EH (cell line): ENCODE measurements around the gene LAP3.
"Not testable (repeated sequence)": the region's sequence is repeated elsewhere in the genome, so short reads cannot be mapped to it uniquely, and the experiment has no call there.

Source experiments
- DNase-seq: peaks from one replicate; pipeline ENCODE4 v3.0.0-alpha.2; 2015; ENCODE audit warnings: low read depth

LAP3 gene

GRCh38 chr4:17562157-17562556 lies 14.8 kb upstream of the LAP3 start:
- DNase-seq: peak; percentile 15

- no peak for DNase-seq
Measured at GRCh38 chr4:17565846-17566245, 11.2 kb upstream of the LAP3 start.

DNA sequence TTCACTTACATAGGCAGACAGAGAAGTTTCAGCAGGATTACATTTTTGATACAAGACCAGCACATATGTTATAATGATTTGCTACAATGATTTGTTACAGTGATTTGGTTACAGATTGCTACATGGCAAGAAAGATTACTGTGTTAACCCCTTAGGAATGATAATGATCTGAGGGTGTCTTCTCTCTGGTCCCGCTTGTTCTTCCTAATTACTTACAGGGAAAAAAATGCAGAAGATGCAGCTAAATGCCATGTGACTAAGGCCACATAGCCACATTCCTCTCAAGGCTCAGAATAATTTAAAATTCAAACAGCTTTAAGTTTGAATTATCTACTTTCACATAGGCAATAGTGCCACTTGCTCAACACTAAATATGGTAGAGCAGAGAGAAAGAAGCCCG lies 9.7 kb upstream of the LAP3 start:
- peak; percentile 79 for DNase-seq

GRCh38 chr4:17574206-17574605 lies 2.8 kb upstream of the LAP3 start:
- no peak for DNase-seq

DNA sequence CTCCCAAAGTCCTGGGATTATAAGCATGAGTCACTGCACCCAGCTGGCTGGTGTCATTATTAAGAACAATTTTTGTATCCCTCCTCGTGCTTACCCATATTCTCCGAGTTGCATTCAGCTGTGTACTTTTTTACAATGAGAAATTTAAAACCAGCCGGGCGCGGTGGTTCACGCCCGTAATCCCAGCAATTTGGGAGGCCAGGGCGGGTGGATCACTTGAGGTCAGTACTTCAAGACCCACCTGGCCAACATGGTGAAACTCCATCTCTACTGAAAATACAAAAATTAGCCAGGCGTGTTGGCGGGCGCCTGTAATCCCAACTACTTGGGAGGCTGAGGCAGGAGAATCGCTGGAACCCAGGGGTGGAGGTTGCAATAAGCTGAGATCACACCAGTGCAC lies 1.8 kb upstream of the LAP3 start:
- not testable (repeated sequence) for DNase-seq

DNA sequence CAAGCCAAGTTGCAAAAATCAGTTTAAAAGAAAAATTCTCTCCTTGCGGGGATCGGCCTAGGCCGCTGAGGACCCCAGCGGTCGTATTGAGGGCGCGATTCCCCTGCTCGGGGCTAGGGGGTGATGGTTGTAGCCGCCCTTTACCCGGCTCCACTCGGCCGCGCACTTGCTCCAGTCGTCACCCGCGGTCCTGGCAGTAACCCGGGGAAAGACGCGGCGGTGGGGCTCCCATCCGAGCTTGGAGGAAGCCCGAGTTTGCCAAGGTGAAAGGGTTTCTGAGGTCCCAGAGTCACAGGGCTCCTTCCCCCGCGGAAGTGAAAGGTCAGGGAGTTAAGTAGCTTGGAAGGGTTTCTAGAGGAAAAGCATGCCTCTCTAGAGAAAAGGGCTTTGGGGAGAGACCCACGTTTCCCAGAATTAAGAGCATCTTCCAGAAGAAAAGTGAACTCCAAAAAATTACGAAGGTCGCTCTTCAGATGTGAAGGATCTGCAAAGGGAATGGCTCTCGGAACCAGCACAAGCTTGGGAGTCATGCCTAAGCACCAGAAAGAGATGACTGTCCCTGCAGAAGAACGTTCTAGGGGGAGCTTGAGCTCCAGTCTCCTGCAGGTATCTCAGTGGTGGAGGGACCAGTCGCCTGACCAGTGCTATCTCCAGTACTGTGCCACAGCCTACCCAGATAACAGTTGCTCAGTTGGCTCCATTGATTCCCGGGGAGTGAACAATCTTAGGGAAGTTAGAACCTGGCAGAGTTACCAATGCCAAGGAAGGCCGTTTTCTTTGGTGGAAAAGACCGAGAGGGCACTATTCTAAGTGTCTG lies 875 bp downstream of the LAP3 start:
- DNase-seq: peak; percentile 35

GRCh38 chr4:17578482-17578891 lies 1.5 kb downstream of the LAP3 start:
- DNase-seq: peak; percentile 26

- DNase-seq: peak; percentile 62
Measured at GRCh38 chr4:17580969-17581368, 4.0 kb downstream of the LAP3 start.

GRCh38 chr4:17583276-17583675 lies 6.3 kb downstream of the LAP3 start:
- no peak for DNase-seq

- DNase-seq: no peak
Measured at GRCh38 chr4:17583941-17584340, 6.9 kb downstream of the LAP3 start.

DNA sequence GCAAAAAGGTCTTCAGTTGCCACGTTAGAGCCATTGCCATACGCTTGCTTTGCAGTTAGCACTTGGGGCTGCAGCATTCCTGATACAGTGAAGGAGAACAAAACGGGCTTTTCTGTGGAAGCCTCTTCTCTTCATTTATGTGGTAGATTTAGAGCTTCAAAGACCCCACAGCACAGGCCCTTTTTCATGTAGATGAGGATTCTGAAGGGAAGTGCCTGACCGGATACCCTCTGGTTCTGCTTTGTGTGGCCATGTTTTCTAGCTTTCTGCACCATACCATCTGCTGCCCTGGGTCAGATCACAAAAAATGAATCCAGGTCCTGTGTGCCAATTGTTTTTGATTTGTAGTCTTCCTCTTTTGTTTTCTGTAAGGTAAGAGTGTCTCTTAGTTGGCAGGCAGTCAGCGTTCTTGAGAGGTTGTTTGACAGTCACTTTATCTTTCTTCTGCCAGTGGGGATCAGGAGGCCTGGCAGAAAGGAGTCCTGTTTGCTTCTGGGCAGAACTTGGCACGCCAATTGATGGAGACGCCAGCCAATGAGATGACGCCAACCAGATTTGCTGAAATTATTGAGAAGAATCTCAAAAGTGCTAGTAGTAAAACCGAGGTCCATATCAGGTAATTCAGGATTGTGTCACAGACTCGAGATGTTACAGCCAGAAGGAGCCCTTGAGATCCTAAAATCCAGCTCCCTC lies 7.7 kb downstream of the LAP3 start:
- no peak for DNase-seq

DNA sequence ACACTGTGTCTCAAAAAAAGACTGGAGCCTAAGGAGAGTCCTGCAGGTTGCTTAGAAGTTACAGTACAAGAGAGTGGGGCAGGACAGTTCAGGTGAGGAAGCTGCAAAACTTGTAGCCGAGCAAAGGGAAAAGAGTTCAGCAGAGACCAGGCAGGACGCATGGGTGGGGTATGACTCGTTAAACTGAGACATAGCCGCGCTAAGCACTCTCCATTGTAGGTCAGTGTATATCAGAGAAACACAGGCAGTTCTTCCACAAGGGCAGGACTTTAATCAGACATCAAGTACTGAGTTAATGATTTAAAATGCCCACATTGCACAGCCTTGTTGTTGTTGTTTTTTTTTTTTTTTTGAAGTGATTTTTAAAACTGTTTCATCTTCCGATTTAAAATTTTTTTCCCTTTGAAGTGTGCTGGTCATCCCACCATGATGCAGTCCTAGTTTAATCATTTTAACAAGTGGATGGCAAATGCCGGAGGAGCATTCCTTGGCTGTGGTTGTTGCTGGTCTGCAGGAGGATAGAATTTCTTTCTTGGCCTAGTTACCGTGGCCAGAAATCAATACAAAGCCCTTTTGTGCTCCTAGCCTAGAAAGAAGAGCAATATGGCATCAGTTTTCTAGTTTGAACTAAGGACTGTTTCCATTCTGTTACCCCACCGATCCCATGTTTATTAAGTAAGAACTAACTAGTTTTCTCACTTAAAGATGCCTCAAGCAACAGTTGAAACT lies 10.3 kb downstream of the LAP3 start:
- no peak for DNase-seq

DNA sequence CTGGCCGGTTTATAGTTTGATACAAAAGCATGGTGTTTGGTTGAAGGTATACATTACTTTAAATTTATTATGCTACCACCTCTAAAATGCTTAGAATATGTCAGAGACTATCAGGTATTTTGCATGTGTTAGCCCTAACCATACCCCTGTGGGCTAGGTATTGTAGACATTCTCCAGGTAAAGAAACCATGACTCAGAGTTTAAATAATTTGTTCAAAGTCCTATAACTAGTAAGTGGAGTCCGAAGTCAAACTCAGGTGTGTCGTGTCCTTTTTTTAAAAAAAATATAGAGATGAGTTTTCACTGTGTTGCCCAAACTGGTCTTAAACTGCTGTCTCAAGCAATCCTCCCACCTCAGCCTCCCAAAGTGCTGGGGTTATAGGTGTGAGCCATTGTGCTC lies 12.4 kb downstream of the LAP3 start:
- no peak for DNase-seq

DNA sequence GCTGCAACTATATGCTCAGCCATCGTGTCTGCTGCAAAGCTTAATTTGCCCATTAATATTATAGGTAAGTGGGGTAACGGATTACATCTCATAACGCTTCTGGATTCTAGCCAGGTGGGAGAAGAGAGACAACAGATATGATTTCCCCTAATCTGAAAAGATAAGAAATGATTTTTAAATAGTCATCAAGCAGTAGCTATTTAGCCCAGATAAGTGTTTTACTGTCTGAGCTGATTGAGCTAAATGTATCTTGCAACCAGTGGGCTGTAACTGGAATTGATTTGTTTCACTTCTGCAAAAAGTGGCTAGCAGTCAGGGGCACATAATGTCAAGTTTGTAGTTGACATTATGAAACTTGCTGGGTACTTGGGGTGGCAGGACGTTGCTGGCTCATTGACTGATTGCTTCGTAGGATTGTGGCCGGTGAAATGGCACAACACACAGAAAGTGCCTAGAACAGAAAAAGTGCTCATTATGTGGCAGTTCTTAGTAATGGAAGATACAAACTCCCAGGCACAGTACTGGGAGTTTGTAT lies 18.5 kb downstream of the LAP3 start:
- DNase-seq: no peak

DNA sequence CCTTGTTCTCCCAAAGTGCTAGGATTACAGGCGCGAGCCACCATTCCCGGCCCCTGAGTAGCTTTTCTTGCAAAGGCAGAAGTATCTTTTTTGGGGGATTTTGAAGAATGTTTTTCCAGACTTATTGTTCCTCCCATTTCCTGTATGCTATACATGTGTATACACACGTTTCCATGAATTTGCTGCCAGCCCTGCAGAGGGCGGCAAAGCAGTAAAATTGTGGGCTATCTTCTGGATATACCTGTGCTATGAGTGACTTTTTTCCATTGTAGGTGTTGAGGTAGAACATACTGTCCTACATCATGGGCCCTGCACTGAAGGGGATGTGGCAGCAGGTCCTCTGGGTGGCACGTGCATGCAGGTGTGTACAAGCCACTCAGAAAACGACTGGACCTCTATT lies 20.5 kb downstream of the LAP3 start:
- peak; percentile 34 for DNase-seq

DNA sequence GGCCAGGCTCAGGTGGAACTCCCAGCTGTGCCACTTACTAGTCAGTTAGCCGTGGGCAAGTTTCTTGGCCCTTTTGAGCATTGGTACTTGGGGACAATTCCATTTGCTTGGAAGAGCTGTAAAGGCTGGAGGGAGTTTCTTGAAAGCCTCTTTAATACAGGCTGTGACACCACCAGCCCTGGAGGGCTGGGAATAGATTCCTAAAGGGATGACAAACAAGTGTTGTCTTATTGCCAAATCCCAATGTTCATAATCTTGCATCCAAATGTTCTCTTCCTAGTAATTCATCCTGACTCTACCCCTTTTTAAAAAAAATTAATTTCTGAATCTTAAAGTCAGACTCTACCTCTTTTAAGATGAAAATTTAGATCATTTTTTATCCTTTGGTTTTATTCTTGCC lies 22.8 kb downstream of the LAP3 start:
- no peak for DNase-seq

DNA sequence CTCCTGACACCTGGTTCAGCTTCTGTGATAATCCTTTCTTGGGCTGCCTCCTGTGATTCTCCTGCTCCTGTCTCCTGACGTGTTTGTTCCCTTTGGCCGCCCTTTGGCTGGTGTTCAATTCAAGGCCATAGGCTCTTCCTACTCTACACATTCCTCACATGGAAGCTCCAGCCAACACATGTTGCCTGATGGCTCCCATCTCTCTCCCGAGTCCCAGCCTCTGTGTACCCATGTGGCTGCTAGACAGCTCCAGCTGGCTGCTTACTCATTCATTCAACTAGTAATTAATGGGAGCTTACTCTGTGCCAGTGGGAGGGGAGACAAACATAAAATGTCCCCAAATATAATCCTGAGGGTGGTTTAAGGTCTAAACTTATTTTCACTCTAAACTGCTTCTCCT lies 28.2 kb downstream of the LAP3 start:
- DNase-seq: peak; percentile 11

- DNase-seq: peak; percentile 87
Measured at GRCh38 chr4:17613761-17614415, 36.9 kb downstream of the LAP3 start.

GRCh38 chr4:17614416-17615299 lies 37.7 kb downstream of the LAP3 start, which contains the start of gene MED28:
Gene MED28, plus strand, starts transcription at chr4:17614641. Its CDS starts 14 bp downstream, at chr4:17614655.
- peak; percentile 96 for DNase-seq

- no peak for DNase-seq
Measured at GRCh38 chr4:17616283-17616682, 39.3 kb downstream of the LAP3 start.

DNA sequence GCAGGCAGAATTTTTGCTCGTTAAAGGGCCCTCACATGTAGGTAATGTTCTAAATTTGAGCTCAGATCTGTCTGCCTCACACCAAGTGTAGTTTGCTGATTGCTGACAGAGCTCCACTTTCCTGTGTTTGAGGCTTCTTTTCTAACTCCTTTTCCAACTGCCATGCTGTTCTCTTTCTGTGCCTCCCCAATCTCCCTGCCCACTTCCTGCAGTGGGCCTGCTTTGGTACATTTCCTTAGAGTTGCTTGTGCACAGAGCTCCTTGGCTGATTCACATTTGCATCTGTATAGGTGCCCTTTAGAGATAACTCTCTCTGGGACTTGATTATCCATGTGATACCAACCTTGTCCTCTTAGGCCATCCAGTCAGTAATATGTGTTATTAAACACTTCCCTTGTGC lies 41.9 kb downstream of the LAP3 start:
- DNase-seq: no peak
